Ishikawa (cell line): ENCODE measurements around the gene SOX5.

Experiments used
- CEBPB ChIP-seq: IDR thresholded peaks from 2 replicates; pipeline ENCODE4 v1.6.1; 2012
- CREB1 ChIP-seq: IDR thresholded peaks from 2 replicates; pipeline ENCODE4 v1.6.1; 2012; ENCODE audit warnings: low read depth
- EGR1 ChIP-seq: IDR thresholded peaks from 2 replicates; pipeline ENCODE4 v1.6.1; 2012
- EP300 ChIP-seq: IDR thresholded peaks from 2 replicates; pipeline ENCODE4 v1.6.1; 2012; ENCODE audit warnings: borderline replicate concordance
- FOXM1 ChIP-seq: IDR thresholded peaks from 2 replicates; pipeline ENCODE4 v1.6.1; 2012; ENCODE audit warnings: low read depth, borderline replicate concordance
- MAX ChIP-seq: IDR thresholded peaks from 2 replicates; pipeline ENCODE4 v1.6.1; 2012
- NFIC ChIP-seq: IDR thresholded peaks from 2 replicates; pipeline ENCODE4 v1.6.1; 2012
- RAD21 ChIP-seq: IDR thresholded peaks from 2 replicates; pipeline ENCODE4 v1.6.1; 2012; ENCODE audit warnings: low read depth
- REST ChIP-seq: IDR thresholded peaks from 2 replicates; pipeline ENCODE4 v1.6.1; 2012; ENCODE audit warnings: low read depth, mild to moderate bottlenecking
- TAF1 ChIP-seq: IDR thresholded peaks from 2 replicates; pipeline ENCODE4 v1.6.1; 2012; ENCODE audit warnings: low read depth, mild to moderate bottlenecking
- TCF12 ChIP-seq: IDR thresholded peaks from 2 replicates; pipeline ENCODE4 v1.6.1; 2012; ENCODE audit warnings: low read depth
- TEAD4 ChIP-seq: IDR thresholded peaks from 2 replicates; pipeline ENCODE4 v1.6.1; 2012
- USF1 ChIP-seq: IDR thresholded peaks from 2 replicates; pipeline ENCODE4 v1.6.1; 2012
- YY1 ChIP-seq: IDR thresholded peaks from 2 replicates; pipeline ENCODE4 v1.6.1; 2012; ENCODE audit warnings: low read depth
- ZBTB7A ChIP-seq: IDR thresholded peaks from 2 replicates; pipeline ENCODE4 v1.6.1; 2012; ENCODE audit warnings: low read depth

SOX5 gene

GRCh38 chr12:23959826-23960225 is 10.4 kb upstream of the SOX5 start:
- TF ChIP-seq CREB1 (no peak), ZBTB7A (no peak), NFIC (no peak), TCF12 (no peak), MAX (no peak)

GRCh38 chr12:23954332-23954731 is 4.9 kb upstream of the SOX5 start:
- TF ChIP-seq REST (no peak), ZBTB7A (no peak), FOXM1 (no peak), USF1 (no peak), CREB1 (no peak), TCF12 (no peak), EP300 (no peak), RAD21 (no peak), EGR1 (no peak), YY1 (no peak), MAX (no peak), NFIC (no peak), TEAD4 (no peak), CEBPB (no peak), TAF1 (no peak)

- no peak for TF ChIP-seq CREB1
- no peak for TF ChIP-seq TEAD4
- no peak for TF ChIP-seq YY1
- no peak for TF ChIP-seq RAD21
- TF ChIP-seq TAF1 = no peak
- no peak for TF ChIP-seq NFIC
- no peak for TF ChIP-seq REST
- TF ChIP-seq TCF12 = no peak
- no peak for TF ChIP-seq EP300
- no peak for TF ChIP-seq USF1
- TF ChIP-seq EGR1 = no peak
- TF ChIP-seq FOXM1 = no peak
- no peak for TF ChIP-seq ZBTB7A
- TF ChIP-seq MAX = no peak
- no peak for TF ChIP-seq CEBPB
Observed at GRCh38 chr12:23952071-23952470, 2.6 kb upstream of the SOX5 start.

- TF ChIP-seq CREB1 = no peak
- TF ChIP-seq EGR1 = no peak
- no peak for TF ChIP-seq TEAD4
- TF ChIP-seq USF1 = no peak
- no peak for TF ChIP-seq CEBPB
- no peak for TF ChIP-seq ZBTB7A
- TF ChIP-seq MAX = peak; percentile 6; the same call in 1 of the 2 replicates
- no peak for TF ChIP-seq NFIC
Observed at GRCh38 chr12:23950775-23951451, 1.4 kb upstream of the SOX5 start.

- TF ChIP-seq FOXM1 (no peak), TCF12 (no peak), MAX (0 out of 2 replicates have a peak, but pooled peaks have one; percentile 6), RAD21 (no peak)
Observed at GRCh38 chr12:23950210-23950774, 822 bp upstream of the SOX5 start.
